Mammary epithelial cell (primary cell): ENCODE data around the gene MEF2D.

Experiments used
- EZH2 ChIP-seq: IDR thresholded peaks from 2 replicates; pipeline ENCODE4 v1.6.1; 2012; ENCODE audit warnings: low read length, inconsistent platforms, borderline replicate concordance
- TF ChIP-seq, protein P1 (sequence below), 2 donors: IDR thresholded peaks in 1 of 2; conservative IDR thresholded peaks in 1 of 2; 2 replicates each; pipeline ENCODE4 v1.5.1; 2011 to 2012; ENCODE audit warnings: inconsistent platforms in 2 of 2, low read length in 2 of 2, mild to moderate bottlenecking in 2 of 2, control low read depth in 1 of 2, low read depth in 1 of 2; ENCODE audit not compliant: insufficient read depth in 1 of 2; ENCODE audit errors: extremely low read depth in 1 of 2

DNA sequence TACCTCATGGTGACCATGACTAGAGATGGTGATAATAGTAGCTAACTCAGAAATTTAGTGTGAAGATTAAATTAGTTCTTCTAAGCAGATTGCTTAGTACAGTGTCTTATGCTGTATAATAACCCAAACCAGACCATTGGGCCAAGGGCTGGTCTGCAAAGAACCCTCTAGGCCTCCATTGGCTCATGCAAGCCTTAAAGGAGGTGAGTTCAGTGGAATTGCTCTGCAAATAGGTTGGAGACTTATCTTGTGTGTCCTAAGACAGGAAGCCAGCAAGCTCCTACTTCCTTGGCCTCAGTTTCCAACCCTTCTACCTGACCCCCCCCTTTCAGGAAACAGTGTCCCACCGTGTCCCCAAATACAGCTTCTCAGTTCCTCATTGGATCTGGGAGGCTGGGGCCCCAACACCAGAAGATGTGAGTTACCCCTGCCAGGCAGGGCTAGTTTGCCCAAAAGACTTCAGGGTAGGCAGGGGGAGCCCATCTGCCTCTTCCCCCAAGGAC lies 1.9 kb upstream of the MEF2D start:
- TF ChIP-seq, protein P1, sequence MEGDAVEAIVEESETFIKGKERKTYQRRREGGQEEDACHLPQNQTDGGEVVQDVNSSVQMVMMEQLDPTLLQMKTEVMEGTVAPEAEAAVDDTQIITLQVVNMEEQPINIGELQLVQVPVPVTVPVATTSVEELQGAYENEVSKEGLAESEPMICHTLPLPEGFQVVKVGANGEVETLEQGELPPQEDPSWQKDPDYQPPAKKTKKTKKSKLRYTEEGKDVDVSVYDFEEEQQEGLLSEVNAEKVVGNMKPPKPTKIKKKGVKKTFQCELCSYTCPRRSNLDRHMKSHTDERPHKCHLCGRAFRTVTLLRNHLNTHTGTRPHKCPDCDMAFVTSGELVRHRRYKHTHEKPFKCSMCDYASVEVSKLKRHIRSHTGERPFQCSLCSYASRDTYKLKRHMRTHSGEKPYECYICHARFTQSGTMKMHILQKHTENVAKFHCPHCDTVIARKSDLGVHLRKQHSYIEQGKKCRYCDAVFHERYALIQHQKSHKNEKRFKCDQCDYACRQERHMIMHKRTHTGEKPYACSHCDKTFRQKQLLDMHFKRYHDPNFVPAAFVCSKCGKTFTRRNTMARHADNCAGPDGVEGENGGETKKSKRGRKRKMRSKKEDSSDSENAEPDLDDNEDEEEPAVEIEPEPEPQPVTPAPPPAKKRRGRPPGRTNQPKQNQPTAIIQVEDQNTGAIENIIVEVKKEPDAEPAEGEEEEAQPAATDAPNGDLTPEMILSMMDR (conservative IDR thresholded peaks at IDR 0.05 in 1 of 2, IDR thresholded peaks at IDR 0.05 in 1 of 2; ENCODE audit: extremely low read depth in 1 of 2, insufficient read depth in 1 of 2, low read depth in 1 of 2, low read length in 2 of 2), result no peak
- TF ChIP-seq EZH2, result no peak
